HUES48 (cell line): Measurements from ENCODE around the gene ITPKB.
A peak's percentile ranks its signal among the peaks of the same experiment; 100 is the strongest.

ENCODE experiments used
- H3K27ac ChIP-seq: one replicate; pipeline ENCODE4 v1.7.0; 2013; ENCODE audit warnings: low read depth, low read length, inconsistent platforms
- H3K27me3 ChIP-seq: 2 replicates; pipeline ENCODE4 v1.6.1; 2013; ENCODE audit warnings: mild to moderate bottlenecking, low read length; ENCODE audit not compliant: control insufficient read depth, insufficient read depth
- H3K36me3 ChIP-seq: 2 replicates; pipeline ENCODE4 v1.6.1; 2013; ENCODE audit warnings: low read length; ENCODE audit not compliant: control insufficient read depth, insufficient read depth
- H3K4me1 ChIP-seq: 2 replicates; pipeline ENCODE4 v1.6.1; 2013; ENCODE audit warnings: mild to moderate bottlenecking, low read length; ENCODE audit not compliant: control insufficient read depth, insufficient read depth
- H3K4me3 ChIP-seq: 2 replicates; pipeline ENCODE4 v1.5.1; 2013; ENCODE audit warnings: mild to moderate bottlenecking, low read depth, low read length
- H3K9ac ChIP-seq: 2 replicates; pipeline ENCODE4 v1.6.1; 2013; ENCODE audit warnings: mild to moderate bottlenecking, low read depth, low read length, moderate library complexity
- H3K9me3 ChIP-seq: 2 replicates; pipeline ENCODE4 v1.6.1; 2013; ENCODE audit warnings: low read length; ENCODE audit not compliant: control insufficient read depth, insufficient read depth

Gene ITPKB

DNA sequence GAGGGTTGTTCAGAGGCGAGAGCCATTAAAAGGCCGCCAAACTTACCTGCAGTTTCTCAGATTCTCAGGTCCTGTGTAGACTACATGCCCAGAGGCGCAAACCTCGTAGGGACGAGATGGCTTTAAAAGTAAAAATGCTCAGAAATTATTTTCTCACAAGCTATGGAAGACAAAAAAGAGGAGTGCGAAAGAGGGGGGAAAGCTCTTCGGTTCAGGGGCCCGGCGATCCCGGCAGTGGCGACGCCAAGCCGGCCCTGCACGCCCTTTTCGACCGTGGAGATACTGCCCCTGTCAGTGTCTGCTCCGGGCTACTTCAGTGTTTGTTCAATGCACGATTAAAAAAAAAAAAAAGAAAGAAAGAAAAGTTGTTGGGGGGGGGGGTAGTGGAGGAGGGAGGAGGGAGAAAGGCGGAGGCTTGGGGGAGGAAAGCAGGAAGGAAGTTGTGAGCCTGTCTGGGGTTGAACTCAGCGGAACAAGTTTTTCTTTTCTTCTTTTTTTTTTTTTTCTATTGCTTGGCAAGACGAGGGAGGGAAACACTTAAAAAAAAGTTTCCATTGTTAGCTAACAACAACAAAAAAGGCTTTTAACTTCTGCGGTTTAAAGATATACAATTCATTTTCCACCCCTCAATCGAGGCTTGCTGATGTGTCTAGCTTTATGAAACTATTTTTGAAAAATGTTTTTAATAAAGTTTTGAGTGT lies at the start of gene ITPKB:
TSS of gene ITPKB (minus strand) at position 288 of the 701 bp plus-strand sequence. CDS start 1,824 bp downstream, outside the sequence.
- Histone ChIP-seq H3K36me3 (no peaks in the 10 kb centered on the region), H3K27me3 (peaks cover 71% of the 10 kb centered on the region), H3K4me1 (peaks cover 24% of the 10 kb centered on the region), H3K9ac (peak within 1 kb of the TSS; percentile 51), H3K4me3 (peak within 1 kb of the TSS; percentile 73), H3K27ac (peak within 1 kb of the TSS; percentile 21), H3K9me3 (no peaks in the 10 kb centered on the region; the same call in 1 of the 2 replicates)

DNA sequence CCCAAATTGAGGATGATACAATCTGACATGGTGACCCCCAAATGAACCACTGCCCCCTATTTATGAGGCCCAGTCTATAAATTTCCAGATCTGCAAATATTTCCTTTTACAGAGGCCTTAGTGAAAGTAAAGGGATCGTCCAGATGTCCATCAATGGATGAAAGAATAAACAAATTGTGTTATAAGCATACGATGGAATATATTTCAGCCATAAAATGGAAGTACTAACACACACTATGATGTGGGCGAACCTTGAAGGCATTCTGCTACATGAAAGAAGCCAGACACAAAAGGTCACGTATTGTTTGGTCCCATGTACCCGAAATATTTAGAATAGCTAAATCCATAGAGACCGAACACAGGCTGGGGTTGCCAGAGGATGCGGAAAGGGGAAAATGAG lies 48.6 kb upstream of the ITPKB start:
- no peaks in the 10 kb centered on the region for H3K27me3 ChIP-seq
- H3K9me3 ChIP-seq = no peaks in the 10 kb centered on the region
- no peaks in the 10 kb centered on the region for H3K36me3 ChIP-seq
- H3K27ac ChIP-seq = no peak overlapping the region
- H3K4me1 ChIP-seq = no peaks in the 10 kb centered on the region
- no peak overlapping the region for H3K9ac ChIP-seq
- H3K4me3 ChIP-seq = no peak overlapping the region

DNA sequence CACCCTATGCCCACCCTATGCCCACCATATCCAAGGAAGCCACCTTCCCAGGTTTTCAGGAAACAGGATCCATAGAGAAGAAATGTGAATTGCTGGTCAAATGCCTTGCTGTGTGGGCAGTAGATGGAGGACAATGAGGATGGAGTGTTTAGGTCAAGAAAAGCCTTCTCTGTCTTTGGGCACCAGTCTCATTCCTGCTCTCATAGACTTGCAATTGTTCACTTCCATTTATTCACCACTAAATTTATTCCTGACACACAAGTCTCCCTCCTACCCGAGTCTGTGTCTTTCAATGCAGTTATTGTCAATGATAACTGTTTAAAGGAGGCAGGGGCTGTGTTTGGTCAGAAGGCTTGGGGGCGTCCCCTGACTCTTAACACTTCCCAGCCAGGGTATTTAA lies 48.0 kb upstream of the ITPKB start:
- Histone ChIP-seq H3K27ac (no peak overlapping the region), H3K9me3 (no peaks in the 10 kb centered on the region), H3K4me1 (no peaks in the 10 kb centered on the region), H3K4me3 (no peak overlapping the region), H3K9ac (no peak overlapping the region), H3K27me3 (no peaks in the 10 kb centered on the region), H3K36me3 (no peaks in the 10 kb centered on the region)

DNA sequence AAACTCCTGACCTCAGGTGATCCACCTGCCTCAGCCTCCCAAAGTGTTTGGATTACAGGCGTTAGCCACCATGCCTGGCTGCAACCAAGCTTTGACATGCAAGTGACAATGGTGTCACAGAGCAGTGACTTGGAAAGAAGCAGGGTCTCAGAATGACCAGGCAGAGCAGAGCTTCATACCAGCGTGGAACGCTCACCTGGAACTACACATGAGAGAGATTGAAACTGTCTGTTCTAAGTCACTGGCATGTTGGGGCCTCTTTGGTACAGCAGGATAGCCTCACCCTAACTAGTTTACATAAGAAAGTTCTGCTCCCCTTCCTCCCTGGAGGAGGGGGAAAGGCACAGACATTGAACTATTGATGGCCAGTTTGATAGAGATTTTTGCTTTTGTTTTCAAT lies 47.5 kb upstream of the ITPKB start:
- H3K27me3 ChIP-seq = no peaks in the 10 kb centered on the region
- no peak overlapping the region for H3K27ac ChIP-seq
- no peak overlapping the region for H3K9ac ChIP-seq
- no peaks in the 10 kb centered on the region for H3K4me1 ChIP-seq
- no peak overlapping the region for H3K4me3 ChIP-seq
- no peaks in the 10 kb centered on the region for H3K36me3 ChIP-seq
- no peaks in the 10 kb centered on the region for H3K9me3 ChIP-seq

DNA sequence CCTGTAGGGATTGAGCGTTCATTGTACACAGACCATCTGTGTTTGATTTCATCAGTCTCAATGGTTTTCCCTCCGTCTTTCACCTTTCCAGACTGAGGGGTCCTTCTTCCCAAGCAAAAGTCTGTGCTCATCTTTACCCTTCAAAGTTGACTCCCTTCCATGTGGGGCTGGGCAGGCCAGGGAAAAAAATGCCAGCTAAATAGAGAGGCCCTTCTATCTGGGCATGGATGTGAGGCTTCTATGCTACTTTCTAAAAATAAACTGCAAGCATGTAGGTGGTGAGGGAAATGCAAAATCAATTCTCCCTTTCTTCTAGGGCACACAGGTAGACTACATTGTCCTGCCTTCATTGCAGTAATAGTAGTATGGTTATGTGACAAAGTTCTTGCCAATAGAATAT lies 46.7 kb upstream of the ITPKB start:
- Histone ChIP-seq H3K9me3 (no peaks in the 10 kb centered on the region), H3K27ac (no peak overlapping the region), H3K4me1 (no peaks in the 10 kb centered on the region), H3K36me3 (no peaks in the 10 kb centered on the region), H3K9ac (no peak overlapping the region), H3K4me3 (no peak overlapping the region), H3K27me3 (no peaks in the 10 kb centered on the region)

DNA sequence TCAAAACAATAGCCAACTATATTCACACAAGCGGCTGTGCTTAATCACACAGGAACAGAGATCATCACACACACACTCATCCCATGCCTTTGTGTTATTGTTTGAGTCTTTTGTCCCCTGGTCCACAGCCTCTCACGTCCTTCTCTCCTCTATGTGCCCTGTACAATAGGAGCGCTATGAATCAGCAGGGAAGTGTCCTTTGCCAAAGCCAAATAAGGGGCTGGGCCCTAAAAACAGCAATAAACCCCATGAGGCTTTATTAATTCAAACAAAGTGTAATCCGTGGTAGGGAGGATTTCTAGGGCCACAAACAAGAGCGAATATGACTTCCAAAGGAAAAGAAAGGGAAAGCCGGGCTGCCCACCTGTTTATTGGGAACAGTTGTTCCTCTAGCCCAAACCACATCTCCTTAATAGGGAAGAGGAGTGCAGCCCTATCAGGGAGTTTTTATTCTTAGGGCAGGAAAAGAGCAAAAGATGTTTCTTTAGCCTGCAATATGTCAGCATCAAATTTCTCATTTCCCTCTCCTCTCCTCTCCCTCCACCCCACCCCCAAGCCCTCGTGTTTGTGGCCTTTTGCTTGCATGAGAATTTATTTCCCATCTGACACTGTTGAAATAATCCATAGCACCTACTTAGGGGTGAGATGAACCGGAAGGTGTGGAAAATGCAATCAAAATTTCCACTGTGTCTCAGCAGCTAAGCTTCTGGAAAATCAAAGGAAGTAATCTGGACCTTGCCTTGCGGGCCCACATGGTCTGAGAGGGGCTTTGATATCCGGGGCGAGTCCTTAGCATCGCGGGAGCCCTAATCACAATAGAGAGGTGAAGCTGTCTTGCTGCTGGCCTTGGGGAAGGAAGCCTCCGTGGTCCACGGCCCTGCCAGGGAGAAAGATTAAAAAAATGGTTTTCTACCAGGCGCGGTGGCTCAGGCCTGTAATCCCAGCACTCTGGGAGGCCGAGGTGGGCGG lies 45.3 kb upstream of the ITPKB start:
- no peak overlapping the region for H3K27ac ChIP-seq
- H3K4me3 ChIP-seq = no peak overlapping the region
- H3K9ac ChIP-seq = no peak overlapping the region
- H3K9me3 ChIP-seq = no peaks in the 10 kb centered on the region
- no peaks in the 10 kb centered on the region for H3K27me3 ChIP-seq
- no peaks in the 10 kb centered on the region for H3K4me1 ChIP-seq
- no peaks in the 10 kb centered on the region for H3K36me3 ChIP-seq

DNA sequence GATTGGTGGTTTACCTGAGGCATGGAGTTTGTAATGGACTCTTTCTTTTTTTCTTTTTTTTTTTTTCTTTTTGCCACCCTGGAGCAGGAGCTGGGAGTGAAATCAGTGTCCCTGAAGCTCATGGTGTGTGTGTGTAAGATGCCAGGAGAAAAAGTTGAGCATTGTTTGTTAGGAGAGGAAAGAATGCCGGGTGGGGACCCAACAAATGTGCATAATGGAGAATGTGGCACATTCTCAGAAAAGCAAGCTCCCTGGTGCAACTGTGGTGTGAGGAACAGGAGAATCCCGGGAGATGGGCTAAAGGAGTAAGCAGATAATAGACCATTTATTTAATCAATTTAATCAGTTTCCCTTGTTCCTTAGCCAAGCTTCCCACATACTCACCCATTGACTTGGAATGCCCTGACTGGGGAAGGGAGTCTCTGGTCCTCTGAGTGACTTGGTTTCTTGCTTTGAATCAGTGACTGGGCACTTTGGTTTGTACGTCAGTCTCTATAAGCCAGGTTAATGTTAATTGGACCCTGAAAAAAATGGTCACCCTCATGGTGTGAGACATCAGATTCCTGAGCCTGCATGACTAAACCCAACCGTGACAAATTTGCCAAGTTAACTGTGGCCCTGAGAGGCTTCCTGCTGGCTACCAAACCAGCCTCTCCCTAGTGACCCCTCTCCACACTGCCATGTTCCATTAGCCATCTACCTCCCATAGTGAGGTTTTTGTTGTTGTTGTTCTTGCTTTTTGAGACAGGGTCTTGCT lies 43.9 kb upstream of the ITPKB start:
- no peak overlapping the region for H3K4me3 ChIP-seq
- H3K27me3 ChIP-seq = no peaks in the 10 kb centered on the region
- no peak overlapping the region for H3K9ac ChIP-seq
- no peaks in the 10 kb centered on the region for H3K9me3 ChIP-seq
- H3K36me3 ChIP-seq = no peaks in the 10 kb centered on the region
- H3K27ac ChIP-seq = no peak overlapping the region
- H3K4me1 ChIP-seq = no peaks in the 10 kb centered on the region

DNA sequence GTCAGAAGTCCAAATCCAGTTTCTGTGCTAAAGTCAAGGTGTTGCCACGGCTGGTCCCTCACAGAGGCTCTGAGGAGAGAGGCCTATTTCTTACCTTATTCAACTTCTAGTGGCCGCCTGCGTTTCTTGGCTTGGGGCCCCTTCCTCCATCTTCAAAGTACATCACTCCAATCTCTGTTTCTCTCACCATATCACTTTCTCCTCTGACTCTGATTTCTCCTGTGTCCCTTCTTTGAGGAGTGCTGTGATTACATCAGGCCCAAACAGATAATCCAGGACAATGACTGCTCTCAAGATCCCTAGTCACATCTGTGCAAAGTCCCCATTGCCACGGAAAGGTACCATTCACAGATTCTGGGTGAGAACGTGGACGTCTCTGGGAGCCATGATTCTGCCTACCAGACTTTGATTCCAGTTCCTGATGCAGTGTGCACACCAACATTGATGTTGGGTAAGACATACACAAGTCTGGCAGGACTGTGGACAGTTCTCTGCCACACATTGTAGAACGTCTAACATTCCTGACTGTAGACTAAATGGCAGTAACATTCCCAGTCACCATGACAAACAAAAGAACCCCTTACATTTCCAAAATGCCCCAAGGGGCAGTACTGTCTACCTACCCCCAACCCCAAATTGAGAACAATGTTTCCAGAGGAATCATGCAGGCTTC lies 43.0 kb upstream of the ITPKB start:
- no peaks in the 10 kb centered on the region for H3K36me3 ChIP-seq
- H3K27ac ChIP-seq = no peak overlapping the region
- no peaks in the 10 kb centered on the region for H3K9me3 ChIP-seq
- no peak overlapping the region for H3K9ac ChIP-seq
- no peaks in the 10 kb centered on the region for H3K4me1 ChIP-seq
- no peaks in the 10 kb centered on the region for H3K27me3 ChIP-seq
- H3K4me3 ChIP-seq = no peak overlapping the region

DNA sequence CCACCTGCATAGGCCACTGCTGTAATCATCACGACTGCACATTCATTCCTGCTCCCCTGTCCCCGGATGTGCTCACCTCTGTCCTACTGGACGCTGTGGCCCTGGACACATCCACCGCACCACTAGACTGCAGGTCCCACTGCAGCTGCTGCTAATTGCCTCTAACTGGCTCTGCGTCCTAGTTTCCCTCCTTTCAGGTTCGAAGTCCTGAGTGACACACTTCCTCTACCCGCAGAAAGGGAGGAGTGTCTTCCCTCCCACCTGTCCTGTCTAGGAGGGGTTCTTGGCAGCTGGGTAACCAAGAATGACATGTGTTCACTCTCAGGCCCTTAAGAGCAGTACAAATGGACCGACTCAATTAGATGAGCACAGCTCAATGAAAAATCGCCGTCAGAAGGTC lies 40.5 kb upstream of the ITPKB start:
- Histone ChIP-seq H3K27ac (no peak overlapping the region), H3K27me3 (no peaks in the 10 kb centered on the region), H3K4me3 (no peak overlapping the region), H3K4me1 (no peaks in the 10 kb centered on the region), H3K9ac (no peak overlapping the region), H3K9me3 (no peaks in the 10 kb centered on the region), H3K36me3 (no peaks in the 10 kb centered on the region)

DNA sequence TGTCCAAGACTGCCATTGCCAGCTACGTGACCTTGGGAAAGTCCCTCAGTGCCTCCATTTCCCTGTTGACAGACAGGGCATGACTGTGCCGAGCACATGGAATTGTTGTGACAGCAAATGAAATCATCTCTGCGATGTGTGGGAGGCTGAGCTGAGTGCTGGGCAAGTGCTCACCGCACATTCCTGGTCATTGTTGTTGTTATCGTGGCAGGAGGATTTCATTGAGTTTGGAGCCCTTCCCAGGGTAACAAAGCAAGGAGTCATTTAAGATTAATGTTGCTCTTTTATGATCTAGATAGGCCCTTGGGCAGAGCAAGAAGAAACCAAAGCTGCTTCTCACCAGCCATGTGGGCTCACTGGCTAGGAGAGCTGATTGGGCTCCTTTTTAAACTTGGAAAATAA lies 39.6 kb upstream of the ITPKB start:
- Histone ChIP-seq H3K36me3 (no peaks in the 10 kb centered on the region), H3K27me3 (no peaks in the 10 kb centered on the region), H3K9ac (no peak overlapping the region), H3K4me3 (no peak overlapping the region), H3K4me1 (no peaks in the 10 kb centered on the region), H3K27ac (no peak overlapping the region), H3K9me3 (no peaks in the 10 kb centered on the region)
